Left renal cortex interstitium (tissue), 4 donors: ENCODE results near the gene SMARCA1. TPM values are rescaled to one million over a fixed set of nuclear protein-coding genes. Genes with fewer than 3 reads are reported as not detected.

Experiments used
- DNase-seq, 4 donors: peaks; one replicate each; pipeline ENCODE4 v3.0.0-alpha.2; 2013; ENCODE audit warnings: low read depth in 4 of 4, low spot score in 2 of 4, missing footprints in 1 of 4
- polyA plus RNA-seq, 4 donors: library from polyadenylated mRNA; unstranded; fragments of 120-200 nt; gene quantifications; one replicate each; pipeline ENCODE4 v1.2.1, GENCODE V29; 2013; ENCODE audit not compliant: insufficient read length in 4 of 4

The SMARCA1 gene
- polyA plus RNA-seq, 4 donors, result 99.9 to 129 (median 114) TPM

- no peak for DNase-seq
These were observed 60.6 kb downstream of the SMARCA1 start for GRCh38 chrX:129462707-129463106.

- DNase-seq, result no peak
These were observed 61.4 kb downstream of the SMARCA1 start for GRCh38 chrX:129461801-129462456.

- DNase-seq, result no peak
These were observed 70.8 kb downstream of the SMARCA1 start for GRCh38 chrX:129452523-129452922.

- no peak for DNase-seq
These were observed 73.2 kb downstream of the SMARCA1 start for GRCh38 chrX:129450123-129450522.

GRCh38 chrX:129449148-129449547 is 74.1 kb downstream of the SMARCA1 start:
- no peak for DNase-seq

- no peak for DNase-seq
These were observed 77.9 kb downstream of the SMARCA1 start for GRCh38 chrX:129445436-129445835.

- no peak for DNase-seq
These were observed 89.3 kb downstream of the SMARCA1 start for GRCh38 chrX:129433945-129434344.

GRCh38 chrX:129433461-129433860 is 89.8 kb downstream of the SMARCA1 start:
- no peak for DNase-seq

GRCh38 chrX:129427267-129427666 is 96.0 kb downstream of the SMARCA1 start:
- no peak for DNase-seq

GRCh38 chrX:129423191-129423590 is 100.1 kb downstream of the SMARCA1 start:
- no peak for DNase-seq

- no peak for DNase-seq
These were observed 118.7 kb downstream of the SMARCA1 start for GRCh38 chrX:129404670-129405008.

- no peak for DNase-seq
These were observed 119.2 kb downstream of the SMARCA1 start for GRCh38 chrX:129403974-129404669.

Other genes starting within 250 kb of the SMARCA1 start
- 10 to 100 TPM; 26.3 to 31.4 (median 30.4) TPM for gene OCRL, start 16.8 kb upstream of the SMARCA1 start, polyA plus RNA-seq
- 1 to 10 TPM; 4.8 to 8.6 (median 6.8) TPM for gene APLN, start 131.5 kb upstream of the SMARCA1 start, polyA plus RNA-seq
- gene XPNPEP2, start 215.5 kb upstream of the SMARCA1 start, polyA plus RNA-seq, result 10 to 100 TPM; 50.0 to 82.7 (median 56.3) TPM